H9 (cell line): Measurements from ENCODE around the gene CNRIP1. TPM values are rescaled to one million over a fixed set of nuclear protein-coding genes. Genes with fewer than 3 reads are reported as not detected.

Experiments used
- DNase-seq: peaks from one replicate; pipeline ENCODE4 v3.0.0-alpha.2; 2017
- H2AFZ ChIP-seq: one replicate; pipeline ENCODE4 v1.6.1; 2013; ENCODE audit warnings: mild to moderate bottlenecking, low read length, control low read depth, moderate library complexity
- H2AK5ac ChIP-seq: 2 replicates; pipeline ENCODE4 v1.6.1; 2013; ENCODE audit warnings: low read length, control low read depth, mixed read lengths; ENCODE audit not compliant: insufficient read length
- H2BK120ac ChIP-seq: one replicate; pipeline ENCODE4 v1.6.1; 2013; ENCODE audit warnings: low read depth, mild to moderate bottlenecking, low read length, control low read depth, inconsistent platforms; ENCODE audit not compliant: poor library complexity, severe bottlenecking
- H2BK12ac ChIP-seq: 2 replicates; pipeline ENCODE4 v1.6.1; 2013; ENCODE audit warnings: low read length, control low read depth, mixed read lengths, low read depth; ENCODE audit not compliant: insufficient read length
- H2BK15ac ChIP-seq: 2 replicates; pipeline ENCODE4 v1.6.1; 2013; ENCODE audit warnings: low read depth, low read length, control low read depth
- H2BK20ac ChIP-seq: one replicate; pipeline ENCODE4 v1.6.1; 2013; ENCODE audit warnings: low read depth, mild to moderate bottlenecking, low read length, control low read depth, inconsistent platforms; ENCODE audit not compliant: poor library complexity, severe bottlenecking
- H2BK5ac ChIP-seq: 2 replicates; pipeline ENCODE4 v1.6.1; 2013; ENCODE audit warnings: low read length, control low read depth, mixed read lengths; ENCODE audit not compliant: insufficient read length
- H3K14ac ChIP-seq: 2 replicates; pipeline ENCODE4 v1.6.1; 2013; ENCODE audit warnings: low read length, control low read depth; ENCODE audit not compliant: insufficient read depth
- H3K18ac ChIP-seq: 2 replicates; pipeline ENCODE4 v1.6.1; 2013; ENCODE audit warnings: low read depth, mild to moderate bottlenecking, mixed read lengths, low read length, control low read depth; ENCODE audit not compliant: insufficient read length
- H3K23ac ChIP-seq: 2 replicates; pipeline ENCODE4 v1.6.1; 2013; ENCODE audit warnings: low read length, control low read depth, mixed read lengths, low read depth; ENCODE audit not compliant: insufficient read length
- H3K23me2 ChIP-seq: 2 replicates; pipeline ENCODE4 v1.6.1; 2013; ENCODE audit warnings: low read depth, mild to moderate bottlenecking, mixed read lengths, low read length, control low read depth; ENCODE audit not compliant: insufficient read length, poor library complexity, severe bottlenecking
- H3K27ac ChIP-seq: 2 replicates; pipeline ENCODE4 v1.5.1; 2013; ENCODE audit warnings: low read length, control low read depth, mixed read lengths, low read depth; ENCODE audit not compliant: insufficient read length
- H3K27me3 ChIP-seq: 2 replicates; pipeline ENCODE4 v1.6.1; 2013; ENCODE audit warnings: low read length, control low read depth, inconsistent platforms; ENCODE audit not compliant: insufficient read depth
- H3K4ac ChIP-seq: 2 replicates; pipeline ENCODE4 v1.6.1; 2013; ENCODE audit warnings: low read depth, mild to moderate bottlenecking, control low read depth, inconsistent platforms, low read length, moderate library complexity
- H3K4me1 ChIP-seq: 2 replicates; pipeline ENCODE4 v1.6.1; 2013; ENCODE audit warnings: low read length, control low read depth, inconsistent platforms; ENCODE audit not compliant: insufficient read depth
- H3K4me2 ChIP-seq: 2 replicates; pipeline ENCODE4 v1.6.1; 2013; ENCODE audit warnings: low read length, control low read depth, mixed read lengths; ENCODE audit not compliant: insufficient read length, insufficient read depth
- H3K56ac ChIP-seq: 2 replicates; pipeline ENCODE4 v1.6.1; 2013; ENCODE audit warnings: low read depth, mild to moderate bottlenecking, mixed read lengths, low read length, control low read depth; ENCODE audit not compliant: insufficient read length
- H3K79me1 ChIP-seq: 2 replicates; pipeline ENCODE4 v1.6.1; 2013; ENCODE audit warnings: low read depth, mild to moderate bottlenecking, moderate library complexity, low read length, control low read depth, inconsistent platforms; ENCODE audit not compliant: insufficient read depth, poor library complexity, severe bottlenecking
- H3K79me2 ChIP-seq: 2 replicates; pipeline ENCODE4 v1.6.1; 2013; ENCODE audit warnings: low read length, control low read depth, inconsistent platforms; ENCODE audit not compliant: insufficient read depth
- H3K9ac ChIP-seq: 2 replicates; pipeline ENCODE4 v1.6.1; 2013; ENCODE audit warnings: low read length, control low read depth, mixed read lengths; ENCODE audit not compliant: insufficient read length; ENCODE audit errors: extremely low read depth
- H3K9me3 ChIP-seq: one replicate; pipeline ENCODE4 v1.6.1; 2013; ENCODE audit warnings: low read depth, low read length, inconsistent platforms; ENCODE audit not compliant: control insufficient read depth
- H3T11ph ChIP-seq: one replicate; pipeline ENCODE4 v1.6.1; 2013; ENCODE audit warnings: mild to moderate bottlenecking, low read length, control low read depth, inconsistent platforms
- H4K20me1 ChIP-seq: one replicate; pipeline ENCODE4 v1.6.1; 2013; ENCODE audit not compliant: control insufficient read depth, insufficient read length, insufficient read depth
- H4K5ac ChIP-seq: 2 replicates; pipeline ENCODE4 v1.6.1; 2013; ENCODE audit warnings: low read depth, mild to moderate bottlenecking, mixed read lengths, low read length, control low read depth; ENCODE audit not compliant: insufficient read length
- H4K8ac ChIP-seq: replicated peaks from 2 replicates; pipeline ENCODE4 v1.6.1; 2013; ENCODE audit warnings: low read length, control low read depth, mixed read lengths, low read depth; ENCODE audit not compliant: insufficient read length
- H4K91ac ChIP-seq: 2 replicates; pipeline ENCODE4 v1.6.1; 2013; ENCODE audit warnings: low read depth, mild to moderate bottlenecking, moderate library complexity, mixed read lengths, low read length, control low read depth; ENCODE audit not compliant: insufficient read length
- H3K27ac Mint-ChIP-seq, 3 experiments: 2 replicates in 2 of 3; 3 replicates in 1 of 3; pipeline ENCODE4 v1.8.0; 2020 to 2021; ENCODE audit warnings: mixed read lengths in 3 of 3, mild to moderate bottlenecking in 1 of 3, moderate library complexity in 1 of 3
- H3K27me3 Mint-ChIP-seq: 2 replicates; pipeline ENCODE4 v1.8.0; 2021; ENCODE audit warnings: low read depth, mild to moderate bottlenecking, moderate library complexity, mixed read lengths
- H3K36me3 Mint-ChIP-seq, 3 experiments: 2 replicates in 2 of 3; 3 replicates in 1 of 3; pipeline ENCODE4 v1.8.0; 2020 to 2021; ENCODE audit warnings: low read depth in 3 of 3, mixed read lengths in 3 of 3; ENCODE audit not compliant: insufficient read depth in 1 of 3
- H3K4me1 Mint-ChIP-seq, 2 experiments: 2 replicates each; pipeline ENCODE4 v1.8.0; 2020; ENCODE audit warnings: mixed read lengths in 2 of 2
- H3K4me3 Mint-ChIP-seq, 2 experiments: 2 replicates in 1 of 2; 3 replicates in 1 of 2; pipeline ENCODE4 v1.8.0; 2020 to 2021; ENCODE audit warnings: mild to moderate bottlenecking in 2 of 2, mixed read lengths in 2 of 2, moderate library complexity in 1 of 2
- H3K9me3 Mint-ChIP-seq, 2 experiments: 2 replicates in 1 of 2; 3 replicates in 1 of 2; pipeline ENCODE4 v1.8.0; 2020; ENCODE audit warnings: mild to moderate bottlenecking in 2 of 2, mixed read lengths in 2 of 2, moderate library complexity in 1 of 2
- CTCF ChIP-seq: fragments of 200-600 bp; sonication (generic); conservative IDR thresholded peaks from 3 replicates; pipeline ENCODE4 v1.8.0; 2021; ENCODE audit warnings: antibody characterized with exemption, mild to moderate bottlenecking
- WGBS: extraction: QIAGEN DNeasy Blood & Tissue Kit; methylation state at CpG from one replicate; pipeline ENCODE4 v1.1.7; 2013; ENCODE audit warnings: missing lambda C conversion rate, low lambda C conversion rate, mixed read lengths; ENCODE audit not compliant: insufficient read length; ENCODE audit errors: extremely low coverage; 5-methylcytosine and 5-hydroxymethylcytosine counted together
- total RNA-seq: library from RNA; stranded (reverse); gene quantifications from 2 replicates; pipeline ENCODE4 v1.2.1, GENCODE V29; 2021

The CNRIP1 gene
- total RNA-seq, 1 experiment from 2014 or later: 0.70 TPM

GRCh38 chr2:68250196-68250595 is 69.6 kb downstream of the CNRIP1 start:
- H3K27ac Mint-ChIP-seq: peak overlapping the region in 2 of 3 experiments; percentile 18 to 26; a peak in 3 of 7 replicates
- H3K27ac ChIP-seq: no peak overlapping the region

More at GRCh38 chr2:68250196-68250595, 69.6 kb downstream of the CNRIP1 start:
- H3K27me3 ChIP-seq: no peaks in the 10 kb centered on the region
- H3K36me3 Mint-ChIP-seq: peaks cover 0 to 5% (median 2%) of the 10 kb centered on the region in 3 experiments; a peak in 2 of 7 replicates
- H3K23me2 ChIP-seq: peaks cover 12% of the 10 kb centered on the region
- no peaks in the 10 kb centered on the region for H3K79me1 ChIP-seq
- H3K4me1 Mint-ChIP-seq: peaks cover 15 to 18% of the 10 kb centered on the region in 2 experiments
- no peaks in the 10 kb centered on the region for H4K20me1 ChIP-seq
- H3K4me2 ChIP-seq: peak overlapping the region; percentile 81
- no peak overlapping the region for H2BK120ac ChIP-seq
- H3K4me1 ChIP-seq: 0 out of 2 replicates have a peak, but pooled peaks cover 3% of the 10 kb centered on the region
- no peak overlapping the region for H4K5ac ChIP-seq
- peaks cover 46% of the 10 kb centered on the region for H3K79me2 ChIP-seq
- peak overlapping the region; percentile 94 to 97 for H3K4me3 Mint-ChIP-seq
- no peak overlapping the region for H3K4ac ChIP-seq
- no peak overlapping the region for H4K91ac ChIP-seq
- TF ChIP-seq CTCF: no peak
- no CpG with 5 or more reads among the region's 5 CpGs for WGBS
- H3K56ac ChIP-seq: no peak overlapping the region
- no peak overlapping the region for H2BK20ac ChIP-seq
- H3K9me3 ChIP-seq: no peaks in the 10 kb centered on the region
- no peaks in the 10 kb centered on the region for H3K27me3 Mint-ChIP-seq
- H2BK15ac ChIP-seq: no peak overlapping the region
- no peak overlapping the region for H3T11ph ChIP-seq
- H2BK5ac ChIP-seq: no peak overlapping the region
- H3K23ac ChIP-seq: no peak overlapping the region
- H3K18ac ChIP-seq: no peak overlapping the region
- DNase-seq: no peak
- no peak overlapping the region for H2BK12ac ChIP-seq
- peaks cover 0 to 3% of the 10 kb centered on the region in 2 experiments; a peak in 1 of 5 replicates for H3K9me3 Mint-ChIP-seq
- H2AK5ac ChIP-seq: no peak overlapping the region
- H4K8ac ChIP-seq: no peak overlapping the region
- peak overlapping the region; percentile 87 for H3K9ac ChIP-seq
- no peak overlapping the region for H3K14ac ChIP-seq
- H2AFZ ChIP-seq: no peak overlapping the region
